Kidney epithelial cell (primary cell): ENCODE results near the gene ANKS1B. TPM values are rescaled to one million over a fixed set of nuclear protein-coding genes. Genes with fewer than 3 reads are reported as not detected.

ENCODE experiments used
- DNase-seq: peaks from one replicate; pipeline ENCODE4 v3.0.0-alpha.2; 2010; ENCODE audit warnings: low read depth
- H3K27me3 ChIP-seq: 2 replicates; pipeline ENCODE4 v1.6.0; 2011; ENCODE audit warnings: low read length; ENCODE audit not compliant: control insufficient read depth, insufficient read depth
- H3K36me3 ChIP-seq: 2 replicates; pipeline ENCODE4 v1.5.1; 2011; ENCODE audit warnings: low read length; ENCODE audit not compliant: control insufficient read depth, insufficient read depth
- H3K4me3 ChIP-seq: 2 replicates; pipeline ENCODE4 v1.5.1; 2011; ENCODE audit warnings: low read depth, mild to moderate bottlenecking, control low read depth, low read length
- total RNA-seq: library from RNA; depleted of rRNA; stranded (reverse); fragments of >200 nt; gene quantifications from 2 replicates; pipeline ENCODE4 v1.2.3, GENCODE V29; 2015
- TF ChIP-seq, protein P1 (sequence below): IDR thresholded peaks from 2 replicates; pipeline ENCODE4 v1.5.1; 2011; ENCODE audit warnings: mild to moderate bottlenecking, moderate library complexity, low read length, control low read depth, inconsistent platforms; ENCODE audit not compliant: insufficient read depth, poor library complexity, severe bottlenecking

Gene ANKS1B
- total RNA-seq, 1 donor from 2014 or later: 0.13 TPM

DNA sequence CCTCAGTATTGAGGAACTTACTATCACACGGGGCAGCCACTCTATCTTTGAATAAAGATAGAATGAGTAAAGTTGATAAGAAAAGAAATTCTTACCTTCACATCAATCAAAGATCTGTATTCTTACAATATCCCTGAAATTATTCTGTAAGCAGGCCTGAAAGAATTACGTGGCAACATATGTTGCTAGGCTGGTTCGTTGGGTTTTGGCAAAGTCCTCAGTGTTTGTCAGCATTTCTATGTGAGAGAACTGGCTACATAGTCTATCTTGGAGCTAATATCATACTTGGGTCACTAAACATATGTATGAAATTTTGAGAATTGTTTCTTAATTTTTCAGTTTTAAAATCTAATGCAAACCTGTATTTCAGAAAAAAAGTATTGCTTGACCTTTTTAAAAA lies 749.4 kb downstream of the ANKS1B start:
- Histone ChIP-seq H3K27me3 (no peaks in the 10 kb centered on the region), H3K4me3 (no peak overlapping the region), H3K36me3 (no peaks in the 10 kb centered on the region)
- TF ChIP-seq, protein P1, sequence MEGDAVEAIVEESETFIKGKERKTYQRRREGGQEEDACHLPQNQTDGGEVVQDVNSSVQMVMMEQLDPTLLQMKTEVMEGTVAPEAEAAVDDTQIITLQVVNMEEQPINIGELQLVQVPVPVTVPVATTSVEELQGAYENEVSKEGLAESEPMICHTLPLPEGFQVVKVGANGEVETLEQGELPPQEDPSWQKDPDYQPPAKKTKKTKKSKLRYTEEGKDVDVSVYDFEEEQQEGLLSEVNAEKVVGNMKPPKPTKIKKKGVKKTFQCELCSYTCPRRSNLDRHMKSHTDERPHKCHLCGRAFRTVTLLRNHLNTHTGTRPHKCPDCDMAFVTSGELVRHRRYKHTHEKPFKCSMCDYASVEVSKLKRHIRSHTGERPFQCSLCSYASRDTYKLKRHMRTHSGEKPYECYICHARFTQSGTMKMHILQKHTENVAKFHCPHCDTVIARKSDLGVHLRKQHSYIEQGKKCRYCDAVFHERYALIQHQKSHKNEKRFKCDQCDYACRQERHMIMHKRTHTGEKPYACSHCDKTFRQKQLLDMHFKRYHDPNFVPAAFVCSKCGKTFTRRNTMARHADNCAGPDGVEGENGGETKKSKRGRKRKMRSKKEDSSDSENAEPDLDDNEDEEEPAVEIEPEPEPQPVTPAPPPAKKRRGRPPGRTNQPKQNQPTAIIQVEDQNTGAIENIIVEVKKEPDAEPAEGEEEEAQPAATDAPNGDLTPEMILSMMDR: no peak
- no peak for DNase-seq

DNA sequence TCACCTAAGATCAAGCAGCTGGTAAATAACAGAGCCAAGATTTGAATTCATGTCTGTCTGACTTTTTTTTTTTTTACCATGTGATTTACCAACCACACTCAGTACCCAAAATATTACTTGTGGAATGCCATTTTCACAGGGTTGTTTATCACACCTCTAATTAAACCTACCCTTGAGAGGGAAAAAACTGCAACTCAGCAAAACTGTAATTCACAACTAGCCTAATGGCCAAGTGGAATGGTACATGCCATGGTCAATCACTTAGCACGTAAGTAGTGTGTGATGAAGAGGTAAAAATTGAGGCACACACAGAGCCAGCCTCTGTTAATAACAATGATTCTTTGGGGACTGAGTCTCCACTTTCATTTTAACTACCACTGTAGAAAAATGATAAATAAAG lies 750.0 kb downstream of the ANKS1B start:
- H3K36me3 ChIP-seq: no peaks in the 10 kb centered on the region
- no peak for DNase-seq
- no peak overlapping the region for H3K4me3 ChIP-seq
- no peaks in the 10 kb centered on the region for H3K27me3 ChIP-seq
- TF ChIP-seq, protein P1: no peak

DNA sequence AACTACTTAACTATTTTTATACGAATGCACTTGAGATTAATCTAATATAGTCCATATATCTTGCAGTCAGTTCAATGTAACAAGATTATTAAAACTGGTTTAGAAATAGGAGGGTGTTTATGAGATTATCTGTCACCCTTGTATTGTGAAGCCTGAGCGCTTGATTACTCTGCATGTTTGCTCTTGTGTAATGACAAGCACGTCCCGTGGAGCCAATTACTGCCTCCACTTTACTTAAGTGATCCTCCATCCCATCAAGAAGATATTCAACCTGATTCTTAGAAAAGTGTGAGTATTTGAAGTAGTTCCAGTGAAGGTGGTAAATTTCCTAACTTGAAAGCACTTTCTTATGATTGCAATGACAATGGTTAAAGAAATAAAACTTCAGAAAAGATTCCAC lies 752.4 kb downstream of the ANKS1B start:
- H3K27me3 ChIP-seq: no peaks in the 10 kb centered on the region
- H3K36me3 ChIP-seq: no peaks in the 10 kb centered on the region
- H3K4me3 ChIP-seq: no peak overlapping the region
- DNase-seq: no peak
- TF ChIP-seq, protein P1: no peak

DNA sequence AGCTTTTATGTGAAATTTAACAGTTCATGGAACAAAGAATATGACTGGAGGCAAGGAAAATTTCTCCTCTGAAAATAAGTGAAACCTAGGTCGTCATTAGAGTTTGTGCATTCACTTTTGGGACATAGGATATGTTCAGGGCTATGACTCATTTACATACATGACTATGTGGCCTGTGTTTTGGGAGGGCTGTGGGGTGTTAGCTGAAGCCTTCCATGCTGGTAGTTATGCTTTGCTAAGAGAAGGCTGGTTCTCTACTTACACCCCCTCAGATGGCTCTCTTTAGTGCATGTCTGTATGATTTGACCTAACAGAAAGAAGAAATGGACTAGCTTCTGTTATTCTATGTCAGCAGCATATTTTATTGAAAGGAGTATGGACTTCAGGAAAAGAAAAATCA lies 753.7 kb downstream of the ANKS1B start:
- Histone ChIP-seq H3K27me3 (no peaks in the 10 kb centered on the region), H3K4me3 (no peak overlapping the region), H3K36me3 (no peaks in the 10 kb centered on the region)
- TF ChIP-seq, protein P1: no peak
- DNase-seq: no peak

DNA sequence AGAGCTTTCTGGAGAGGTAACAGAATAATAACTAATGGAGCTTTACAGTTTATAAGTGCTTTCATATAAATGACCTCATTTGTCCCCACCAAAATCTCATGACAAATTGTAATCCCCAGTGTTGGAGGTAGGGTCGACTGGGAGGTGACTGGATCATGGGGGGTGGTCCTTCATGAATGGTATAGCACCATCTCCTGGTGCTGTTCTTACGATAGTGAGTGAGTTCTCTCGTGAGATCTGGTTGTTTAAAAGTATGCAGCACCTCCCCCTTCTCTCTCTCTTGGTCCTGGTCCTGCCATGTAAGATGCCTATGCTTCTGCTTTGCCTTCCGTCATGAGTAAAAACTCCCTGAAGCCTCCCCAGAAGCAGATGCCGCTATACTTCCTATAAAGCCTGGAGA lies 760.5 kb downstream of the ANKS1B start:
- H3K27me3 ChIP-seq: no peaks in the 10 kb centered on the region
- H3K36me3 ChIP-seq: no peaks in the 10 kb centered on the region
- H3K4me3 ChIP-seq: no peak overlapping the region
- TF ChIP-seq, protein P1: no peak
- no peak for DNase-seq

DNA sequence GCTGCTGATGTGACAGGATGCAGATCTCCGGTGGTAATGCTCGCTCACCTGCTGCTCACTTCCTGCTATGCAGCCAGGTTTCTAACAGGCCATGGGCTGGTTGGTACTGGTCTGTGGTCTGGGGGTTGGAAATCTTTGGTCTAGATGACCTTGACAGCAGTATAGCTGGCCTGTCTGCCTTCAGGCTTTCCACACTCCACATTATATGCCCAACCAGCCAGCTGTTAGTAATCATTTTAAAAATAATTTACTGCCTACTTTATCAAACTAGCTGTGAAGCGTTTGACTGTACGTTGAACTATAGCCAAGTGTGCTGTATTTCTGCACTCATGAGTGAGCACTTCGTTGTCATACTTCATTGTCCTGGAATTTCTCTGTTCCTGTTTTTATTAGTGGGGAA lies 761.2 kb downstream of the ANKS1B start:
- H3K4me3 ChIP-seq: no peak overlapping the region
- TF ChIP-seq, protein P1: no peak
- no peaks in the 10 kb centered on the region for H3K27me3 ChIP-seq
- DNase-seq: no peak
- no peaks in the 10 kb centered on the region for H3K36me3 ChIP-seq
